ENCODE results near the gene ZBTB17.

ZBTB17 gene

DNA sequence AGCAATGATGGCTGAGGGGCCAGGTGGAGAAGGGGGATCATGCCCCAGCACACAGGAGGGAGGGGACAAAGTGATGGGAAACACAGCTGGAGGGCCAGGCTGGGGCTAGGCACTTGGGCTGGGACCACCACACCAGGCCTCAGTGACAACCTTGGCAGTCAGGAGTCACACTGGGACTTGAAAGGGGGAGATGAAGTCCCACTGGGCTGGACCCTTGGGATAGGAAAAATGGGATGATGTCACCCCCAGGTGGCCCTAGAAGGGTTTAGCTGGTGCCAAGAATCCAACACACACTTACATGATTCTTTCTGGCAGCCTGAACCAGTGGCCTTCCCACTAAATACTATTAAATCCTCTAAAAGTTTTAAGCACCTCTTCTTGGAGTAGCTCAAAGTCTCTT, 17.1 kb downstream of the ZBTB17 start:
- no peak for DNase-seq

DNA sequence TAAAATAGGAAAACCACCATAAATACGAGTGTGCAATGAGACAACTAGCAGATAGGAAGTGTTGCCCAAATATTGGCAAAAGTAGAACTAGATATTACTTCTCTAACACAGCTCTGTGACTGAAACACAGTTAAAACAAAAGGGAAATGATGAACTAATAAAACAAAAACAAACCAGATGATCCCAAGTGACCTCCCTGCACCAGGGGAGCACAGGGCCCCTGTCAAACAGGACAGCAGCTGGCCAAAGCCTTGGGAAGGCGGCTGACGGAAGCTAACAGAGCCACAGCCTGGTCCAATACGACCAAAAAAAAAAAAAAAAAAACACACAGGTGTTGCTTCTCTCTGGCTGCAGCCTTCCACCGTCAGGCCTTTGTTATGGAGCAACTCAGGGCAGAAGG, 17.8 kb downstream of the ZBTB17 start:
- DNase-seq, result no peak

DNA sequence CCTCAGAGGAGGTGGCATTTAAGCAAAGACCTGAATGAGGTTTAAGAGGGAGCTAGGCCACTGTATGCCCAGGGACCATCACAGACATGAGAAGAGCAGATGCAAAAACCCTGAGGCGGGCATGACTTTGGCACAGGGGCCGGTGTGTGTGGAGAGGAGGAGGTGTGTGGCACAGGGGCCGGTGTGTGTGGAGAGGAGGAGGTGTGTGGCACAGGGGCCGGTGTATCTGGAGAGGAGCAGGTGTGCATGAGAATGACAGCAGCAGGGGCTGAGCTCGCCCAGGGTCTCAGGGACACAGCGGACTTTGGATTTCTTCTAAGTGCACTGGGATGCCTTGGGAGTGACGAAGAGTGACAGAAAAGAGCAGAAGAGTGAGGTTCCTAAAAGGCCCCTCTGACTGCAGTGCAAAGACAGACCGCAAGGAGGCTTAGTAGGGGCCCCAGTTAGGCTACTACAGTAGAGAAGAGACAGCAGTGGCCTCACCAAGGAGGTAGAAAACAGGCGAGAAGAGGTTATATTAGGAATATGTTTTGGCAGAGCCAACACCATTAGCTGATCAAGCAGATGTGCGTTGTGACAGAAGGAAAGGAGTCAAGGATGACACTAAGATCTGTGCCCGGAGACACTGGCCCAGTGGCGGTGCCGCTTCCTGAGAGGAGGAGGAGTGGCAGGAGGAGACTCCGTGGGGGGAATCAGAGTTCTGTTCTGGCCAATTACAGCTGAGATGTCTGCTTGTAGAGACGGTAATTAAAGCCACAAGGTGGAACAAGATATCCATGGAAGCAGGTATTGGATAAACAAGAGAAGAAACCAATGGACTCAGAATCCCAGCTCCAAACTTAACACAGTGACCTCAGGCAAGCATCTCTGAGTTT, 18.4 kb downstream of the ZBTB17 start:
- no peak for DNase-seq

DNA sequence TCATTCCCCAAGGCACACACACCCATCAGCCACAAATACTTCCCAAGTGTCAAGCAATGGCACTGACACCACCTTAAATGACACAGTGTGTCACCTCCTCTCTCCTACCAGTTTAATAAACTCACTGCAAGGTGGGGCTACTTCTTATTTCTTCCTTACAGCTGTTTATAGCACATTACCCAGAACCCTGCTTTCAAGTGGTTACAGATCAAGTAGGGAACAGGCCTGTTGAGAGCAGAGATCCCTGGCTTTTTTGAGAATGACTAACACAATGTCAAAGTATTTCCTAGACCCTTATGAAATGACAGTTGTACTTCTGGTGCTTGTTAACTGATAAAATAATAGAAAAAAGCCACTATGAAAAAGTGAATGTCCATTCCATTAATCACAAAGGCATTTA, 19.8 kb downstream of the ZBTB17 start:
- DNase-seq, result no peak

DNA sequence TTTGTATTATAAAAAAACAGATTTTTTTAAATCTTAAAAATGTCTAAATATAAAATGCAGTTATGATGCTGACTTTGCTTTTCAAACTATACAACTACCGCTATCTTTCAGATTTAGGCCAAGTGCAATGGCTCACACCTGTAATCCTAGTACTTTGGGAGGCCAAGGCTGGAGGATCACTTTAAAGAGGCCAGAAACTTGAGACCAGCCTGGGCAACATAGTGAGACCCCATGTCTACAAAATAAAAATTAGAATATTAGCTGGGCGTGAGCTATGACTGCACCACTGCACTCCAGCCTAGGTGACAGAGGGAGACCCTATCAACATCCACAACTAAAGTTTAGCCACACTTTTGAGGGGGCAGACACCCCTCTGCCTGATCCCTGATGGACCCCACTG, 20.3 kb downstream of the ZBTB17 start:
- no peak for DNase-seq

DNA sequence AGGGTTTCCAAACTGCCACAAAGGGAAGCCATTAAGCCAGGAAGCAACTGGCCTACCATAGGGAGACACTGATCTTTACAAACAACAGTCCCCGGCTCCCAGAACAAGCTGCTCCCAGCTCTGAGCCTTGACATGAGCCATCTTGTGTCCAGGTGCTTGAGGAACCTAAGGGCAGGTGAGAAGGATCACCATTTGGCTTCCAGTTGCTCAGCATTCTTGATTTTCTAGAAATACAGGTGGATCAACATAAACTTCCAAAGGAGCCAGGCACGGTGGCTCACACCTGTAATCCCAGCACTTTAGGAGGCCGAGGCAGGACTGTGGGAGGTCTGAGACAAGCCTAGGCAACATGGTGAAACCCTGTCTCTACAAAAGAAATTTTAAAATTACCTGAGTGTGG, 21.6 kb downstream of the ZBTB17 start:
- DNase-seq, result no peak

DNA sequence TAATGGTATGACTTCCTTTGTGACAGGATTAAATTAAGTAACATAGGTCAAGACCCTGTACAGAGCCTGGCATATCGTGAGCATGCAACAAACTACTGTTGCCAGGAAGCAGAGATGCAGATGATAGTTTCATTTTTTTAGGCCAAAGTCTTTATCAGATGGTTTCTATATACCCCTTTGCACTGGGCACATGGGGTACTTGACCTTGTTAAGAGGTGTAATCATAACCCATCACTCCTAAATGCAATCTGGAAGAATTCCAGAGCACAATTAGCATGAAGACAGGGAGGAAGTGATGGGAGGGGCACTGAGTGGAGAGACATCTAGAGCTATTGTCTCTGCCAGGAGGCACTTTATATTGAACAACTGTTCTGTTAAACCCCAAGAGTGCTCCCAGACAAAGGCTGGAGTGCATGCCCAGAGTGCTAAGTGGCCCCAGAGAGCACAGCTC, 22.1 kb downstream of the ZBTB17 start:
- DNase-seq, result no peak

DNA sequence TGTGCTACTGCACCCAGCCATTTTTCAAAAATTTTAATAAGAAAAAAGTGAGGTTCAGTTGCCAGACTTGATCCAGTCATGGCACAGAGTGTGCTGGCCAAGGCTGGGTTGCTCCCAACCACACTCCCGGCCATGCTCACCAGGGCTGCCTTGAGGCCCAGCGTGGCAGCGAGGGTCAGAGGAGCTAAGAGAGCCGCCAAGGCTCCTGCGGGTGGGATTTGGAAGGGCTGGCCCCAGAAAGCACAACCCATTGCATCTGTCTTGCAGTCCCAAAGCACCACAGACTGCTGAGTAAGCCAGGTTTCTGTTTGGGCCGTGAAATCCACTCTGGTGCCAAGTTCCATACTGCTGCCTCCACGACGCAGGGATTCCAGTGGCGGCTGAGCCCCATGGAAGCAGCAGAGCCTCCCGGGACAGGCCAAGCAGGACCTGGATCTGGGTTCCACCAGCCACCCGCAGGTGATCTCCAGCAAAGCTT, 22.6 kb downstream of the ZBTB17 start:
- DNase-seq, result no peak

DNA sequence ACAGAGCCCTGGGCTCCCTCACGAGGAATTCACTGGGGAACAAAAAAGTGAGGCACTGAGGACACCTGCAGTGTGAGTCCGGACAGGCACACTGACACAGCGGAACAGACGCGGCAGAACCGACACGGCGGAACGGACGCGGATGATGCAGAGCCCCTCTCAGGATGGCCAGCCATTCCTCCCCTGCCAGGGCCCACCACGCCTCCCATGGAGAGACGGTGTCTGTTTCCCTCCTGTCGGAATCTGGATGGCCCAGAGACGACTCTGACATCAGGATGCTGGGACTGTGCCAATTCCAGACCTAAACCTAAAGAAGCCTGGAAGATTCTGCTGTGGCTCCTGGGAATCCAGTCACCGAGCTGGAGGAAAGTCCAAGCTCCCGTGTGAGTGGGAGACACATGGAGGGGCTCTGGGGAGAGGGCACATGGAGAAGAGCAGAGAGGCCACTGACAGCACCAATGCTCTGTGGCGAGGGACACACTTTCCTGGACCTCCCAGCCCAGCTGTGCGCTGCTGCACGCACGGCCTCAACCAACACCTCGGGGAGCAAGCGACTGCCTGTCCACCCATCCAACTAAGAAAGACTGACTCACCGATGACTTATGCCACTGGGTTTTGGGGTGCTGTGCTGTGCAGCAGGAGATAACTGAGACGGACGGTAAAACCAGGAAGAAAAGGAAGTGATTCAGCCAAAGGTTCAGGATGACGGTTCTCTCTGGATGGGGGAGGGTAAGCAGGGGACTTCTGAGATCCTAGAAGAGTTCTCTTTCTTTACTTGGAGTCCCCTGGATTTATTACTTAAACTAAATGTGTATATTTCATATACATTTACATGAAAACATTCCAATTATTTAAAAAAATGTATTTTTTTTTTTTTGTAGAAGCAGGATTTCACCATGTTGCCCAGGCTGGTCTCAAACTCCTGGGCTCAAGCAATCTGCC, 23.3 kb downstream of the ZBTB17 start:
- DNase-seq, result no peak

DNA sequence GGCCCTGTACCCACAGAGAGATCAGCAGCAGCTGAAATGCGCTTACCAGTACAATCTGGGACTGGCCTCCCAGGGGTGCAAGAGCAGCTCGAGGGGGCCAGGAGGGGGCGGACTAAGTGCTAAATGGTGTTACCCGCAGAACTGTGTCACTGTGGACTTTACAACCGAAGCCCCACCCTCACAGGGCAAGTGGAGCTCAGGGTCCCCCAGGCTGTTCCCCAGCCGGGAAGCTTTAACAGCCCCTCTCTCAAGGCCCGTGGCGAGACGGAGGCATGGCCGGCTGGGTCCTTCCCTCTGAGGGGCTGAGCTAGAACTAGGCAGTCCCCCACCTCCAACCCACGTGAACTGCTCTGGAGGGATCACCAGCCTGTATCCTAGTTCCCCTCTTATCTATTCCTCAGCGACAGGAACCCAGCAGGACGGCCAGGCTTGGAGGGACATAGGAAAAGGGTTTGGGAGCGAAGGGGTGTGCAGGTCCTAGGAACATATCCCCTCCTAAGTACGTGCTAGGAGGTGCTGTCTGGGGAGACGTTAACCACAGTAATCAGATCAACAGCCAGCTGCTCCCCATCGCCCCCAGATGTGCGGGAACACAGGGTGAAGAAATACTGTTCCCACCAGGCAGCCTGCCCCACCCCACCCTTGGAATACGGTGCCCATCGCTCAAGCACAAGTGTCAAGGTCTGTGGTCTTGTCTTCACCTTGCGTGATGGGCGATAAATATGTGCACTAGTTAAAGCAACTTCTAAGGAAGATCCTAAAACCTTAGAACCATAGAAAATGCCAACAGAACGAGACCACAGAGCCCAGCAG, 24.4 kb downstream of the ZBTB17 start:
- DNase-seq, result no peak

DNA sequence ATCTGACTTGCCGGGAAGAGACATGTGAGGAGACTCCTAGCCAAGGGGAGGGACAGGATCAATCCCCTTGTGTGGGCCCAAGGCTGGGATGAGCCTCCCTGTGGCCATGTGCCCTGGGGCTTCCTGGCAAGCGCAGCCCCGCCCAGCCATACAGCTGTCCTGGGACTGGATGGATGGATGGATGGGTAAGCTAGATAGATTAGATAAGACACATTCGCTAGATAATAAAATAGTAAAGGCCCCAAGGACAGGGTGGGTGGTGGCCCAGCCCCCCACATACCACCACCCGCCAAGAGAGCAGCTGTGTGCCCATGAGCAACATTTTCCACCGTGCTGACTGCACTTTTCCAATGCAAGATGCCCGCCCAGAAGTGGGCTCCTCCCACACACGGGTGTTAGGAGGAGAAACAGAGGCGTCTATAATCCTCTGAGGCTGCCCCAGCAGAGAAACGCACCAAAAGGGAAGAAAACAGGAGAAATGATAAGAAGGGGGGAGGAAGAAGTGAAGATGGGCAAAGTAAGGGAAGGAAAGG, 25.1 kb downstream of the ZBTB17 start:
- peak; percentile 25 for DNase-seq

DNA sequence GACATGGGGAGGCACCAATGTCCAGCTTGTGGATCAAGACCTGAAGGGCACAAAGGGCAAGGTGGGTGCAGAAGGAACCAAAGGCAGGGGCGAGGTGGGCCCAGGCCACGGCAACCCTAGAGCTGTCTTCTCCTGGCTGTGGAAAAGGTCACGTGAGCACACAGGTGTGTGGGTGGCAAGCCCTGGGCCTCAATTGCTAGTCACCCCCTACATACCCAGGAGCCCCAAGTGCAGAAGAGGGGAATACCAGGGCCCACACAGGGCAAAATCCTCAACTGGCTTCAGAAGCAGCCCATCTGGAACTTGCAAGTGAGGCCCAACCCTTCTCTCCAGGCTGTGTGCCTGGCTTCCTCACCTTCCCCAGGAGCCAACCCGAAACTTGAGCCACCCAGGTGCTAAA, 25.6 kb downstream of the ZBTB17 start:
- DNase-seq, result no peak

DNA sequence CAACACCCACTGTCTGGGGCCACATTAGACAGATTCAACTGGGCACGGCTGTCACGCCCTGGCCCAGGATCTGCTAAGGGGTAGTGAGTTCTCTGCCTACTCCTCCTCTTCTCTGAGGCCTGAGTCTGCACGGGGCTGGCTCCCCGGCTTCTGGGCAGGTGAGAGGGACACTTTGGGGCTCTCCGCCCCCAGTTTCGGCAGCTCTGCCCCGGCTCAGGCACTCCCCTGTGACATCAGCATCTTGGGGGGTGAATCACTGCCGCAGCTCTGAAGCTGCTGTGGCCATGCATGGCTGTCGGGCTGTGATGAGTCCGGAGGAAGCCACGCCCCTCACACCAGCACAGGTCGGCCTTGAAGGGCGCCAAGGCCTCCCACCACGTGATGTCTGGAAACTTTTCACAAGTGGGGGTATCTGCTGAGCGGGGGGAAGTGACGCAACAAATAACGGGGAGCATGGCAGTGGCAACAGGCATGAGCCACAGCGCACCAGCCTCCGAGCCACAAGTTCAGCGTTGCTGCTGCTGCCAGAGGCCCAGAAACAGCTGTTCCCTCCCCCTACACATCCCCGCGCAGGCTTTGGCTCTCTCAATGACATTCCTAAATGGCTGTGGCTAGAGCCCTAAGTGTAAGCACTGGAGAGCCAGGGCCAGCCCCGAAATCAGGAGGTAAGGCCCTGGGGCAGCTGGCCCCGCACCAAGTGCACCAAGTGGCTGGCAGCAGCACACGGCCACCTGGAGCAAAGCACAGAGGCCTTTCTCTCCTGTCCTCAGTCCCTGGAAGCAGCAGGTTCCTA, 26.3 kb downstream of the ZBTB17 start:
- peak; percentile 79 for DNase-seq

DNA sequence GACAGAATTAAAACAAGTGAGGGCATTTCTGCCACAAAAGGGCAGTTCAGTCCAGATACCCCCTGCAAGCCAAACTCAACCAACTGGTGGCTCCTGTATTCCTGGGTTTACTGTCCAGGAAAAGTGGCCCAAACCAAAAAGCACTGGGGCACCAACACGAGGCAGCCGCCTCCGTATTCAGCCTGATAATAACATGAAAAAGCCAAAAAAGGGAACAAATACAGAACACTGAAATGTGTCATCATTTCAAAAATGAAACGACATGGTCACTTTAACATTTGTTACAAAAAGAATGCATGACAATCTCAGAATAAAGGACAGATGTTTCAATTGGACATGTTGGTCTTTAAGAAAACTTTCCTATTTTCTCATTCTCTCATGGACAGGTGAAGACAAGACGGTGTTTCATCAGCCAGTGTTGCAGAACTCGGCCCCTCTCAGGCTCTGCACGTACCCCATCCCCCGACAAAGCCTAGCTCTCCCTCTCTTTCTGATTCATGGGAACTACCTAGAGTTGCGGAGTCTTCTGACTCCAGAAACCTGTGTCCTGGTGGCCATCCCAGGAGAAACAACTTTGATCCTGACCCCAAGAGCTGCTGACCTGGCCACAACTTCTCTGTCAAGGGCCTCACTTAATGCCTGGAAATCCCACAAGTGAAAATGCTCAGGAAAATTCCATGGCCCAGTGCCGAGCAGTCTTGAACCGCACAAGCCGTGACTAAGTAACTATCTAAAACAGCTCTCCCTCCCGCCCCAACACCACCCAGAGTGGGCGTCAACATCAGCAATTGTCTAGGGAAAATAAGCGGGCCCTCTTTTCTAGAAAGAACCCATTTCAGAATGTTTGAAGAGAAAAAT, 27.1 kb downstream of the ZBTB17 start:
- DNase-seq, result no peak

DNA sequence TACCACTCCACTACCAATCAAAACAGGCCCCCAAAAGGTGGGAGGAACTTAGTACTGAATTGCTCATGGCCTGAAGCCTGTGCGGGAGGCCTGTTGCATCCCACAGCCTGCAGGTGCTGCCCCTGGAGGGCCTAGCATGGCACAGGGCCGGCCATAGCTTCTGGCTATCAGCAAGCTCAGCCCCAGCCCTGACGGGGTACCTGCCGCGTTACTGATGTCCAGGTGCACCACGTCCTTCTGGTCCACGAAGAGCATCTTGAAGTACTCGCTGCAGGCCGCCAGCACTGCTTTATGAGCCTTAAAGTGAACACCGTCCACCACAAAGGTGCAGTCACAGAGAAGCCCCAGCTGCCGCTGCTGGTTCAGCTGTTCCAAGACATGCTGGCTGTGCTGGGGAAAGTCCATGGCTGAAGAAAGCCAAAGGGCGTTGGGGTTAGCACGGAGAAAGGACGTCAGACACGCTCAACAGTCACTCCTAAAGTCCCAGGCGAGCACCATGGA, 27.8 kb downstream of the ZBTB17 start:
- no peak for DNase-seq

DNA sequence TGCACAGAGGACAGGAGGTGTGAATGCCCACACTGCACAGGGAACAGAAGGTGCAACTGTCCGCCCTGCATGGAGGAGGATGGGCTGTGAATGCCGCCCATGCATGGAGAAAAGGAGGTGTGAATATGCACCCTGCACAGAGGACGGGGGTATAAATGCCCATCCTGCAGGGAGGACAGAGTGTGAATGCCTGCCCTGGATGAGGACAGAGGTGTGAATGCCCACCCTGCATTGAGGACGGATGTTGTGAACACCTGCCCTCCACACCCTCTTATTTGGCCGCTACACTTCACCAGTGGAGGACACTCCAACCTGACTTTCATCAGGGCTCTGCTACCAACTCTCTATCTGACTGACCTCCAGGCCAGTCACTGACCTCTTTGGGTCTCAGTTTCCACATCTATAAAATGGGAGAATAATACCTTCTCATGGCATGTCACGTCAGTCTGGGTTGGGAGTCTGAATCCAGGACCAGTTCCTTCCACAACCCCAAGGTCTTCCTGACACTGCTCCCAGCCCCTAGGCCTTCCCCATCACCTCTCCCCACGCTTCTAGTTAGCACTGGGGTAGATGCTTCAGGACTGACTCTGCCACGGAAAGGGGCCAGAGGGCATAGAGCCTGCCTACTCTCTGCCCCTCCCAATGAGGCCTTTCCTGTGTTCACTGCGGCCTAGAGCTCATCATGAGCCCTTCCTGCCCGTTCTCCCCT, 28.4 kb downstream of the ZBTB17 start:
- no peak for DNase-seq

DNA sequence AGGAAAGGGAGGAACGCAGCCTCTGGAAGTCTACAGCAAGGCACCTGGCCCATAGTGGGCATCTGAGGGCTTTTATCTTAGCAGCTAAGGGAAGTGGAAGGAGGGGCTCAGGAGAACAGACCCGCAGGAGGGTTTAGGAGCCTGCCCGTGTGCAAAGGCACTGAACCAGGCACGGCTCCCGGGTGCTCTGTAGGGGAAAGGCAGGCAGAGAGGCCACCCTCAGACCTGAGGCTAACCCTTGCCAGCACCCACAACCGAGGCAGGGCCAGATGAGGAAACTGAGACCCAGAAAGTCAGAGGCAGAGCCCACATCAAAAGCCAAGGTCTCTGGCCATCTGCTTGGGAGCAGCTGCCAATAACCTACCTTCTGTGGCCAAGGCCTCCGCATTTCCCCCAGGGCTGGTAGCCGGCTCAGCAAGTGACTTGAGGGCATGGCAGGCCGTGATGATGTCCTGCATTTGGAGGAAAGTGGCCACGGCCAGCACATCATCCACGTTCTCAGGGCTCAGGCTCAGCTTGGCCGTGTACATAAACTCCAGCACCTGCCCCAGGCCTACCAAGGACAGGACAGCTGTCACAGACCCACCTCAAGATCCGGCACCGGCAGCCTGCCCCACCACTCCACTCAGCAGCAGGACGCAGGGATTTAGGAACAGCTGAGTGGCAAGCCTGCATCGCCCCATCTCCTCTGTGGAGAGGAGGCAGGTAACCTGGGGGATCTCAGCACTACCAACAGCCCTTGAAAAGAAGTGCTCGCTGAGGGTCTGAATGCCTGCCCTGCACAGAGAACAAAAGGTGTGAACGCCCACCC, 29.1 kb downstream of the ZBTB17 start:
- no peak for DNase-seq

DNA sequence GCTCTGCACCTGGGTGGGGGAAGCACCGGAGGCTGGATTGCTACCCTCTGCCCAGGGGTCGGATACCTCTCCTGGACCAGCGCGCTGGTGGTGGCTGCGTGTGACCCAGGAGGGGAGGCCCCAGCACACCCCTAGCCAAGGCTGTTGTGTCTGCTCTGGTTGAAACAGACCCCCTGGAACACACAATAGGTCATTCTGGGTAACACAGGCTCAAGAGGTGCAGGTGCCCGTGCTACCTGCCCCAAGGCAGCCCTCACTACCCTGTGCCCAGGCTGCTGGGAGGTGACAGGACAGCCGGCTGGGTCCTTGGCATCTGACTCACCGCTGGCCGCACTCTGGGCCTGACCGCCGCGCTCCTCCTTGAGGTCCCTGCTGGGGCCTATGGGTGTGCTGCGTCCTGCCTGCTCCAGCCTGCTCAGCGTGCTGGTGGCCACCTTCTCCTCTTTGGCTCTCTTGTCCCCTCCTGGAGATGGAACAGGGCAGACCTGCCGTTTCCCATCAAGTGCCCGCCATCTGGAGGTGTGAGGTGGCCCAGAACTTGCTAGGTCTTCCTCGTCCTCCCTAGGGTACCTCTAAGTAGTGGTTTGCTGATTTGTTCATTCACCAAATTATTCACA, 30.0 kb downstream of the ZBTB17 start:
- DNase-seq, result no peak

Measured in activated effector memory CD4-positive, alpha-beta T cell treated with Interleukin-2 at 50 U/mL for 16 hours (primary cell).